H54 (cell line): ENCODE results near the gene SLC2A2.
A peak's percentile ranks its signal among the peaks of the same experiment; 100 is the strongest.

Experiments
- DNase-seq: peaks from one replicate; pipeline ENCODE4 v3.0.0; 2011; ENCODE audit warnings: low spot score, mixed read lengths; ENCODE audit not compliant: insufficient read length
- FAIRE-seq: peaks from 3 replicates; lab custom pipeline; 2011; peaks lifted over from hg19 to GRCh38; lab: Jason Lieb, UNC
- POLR2A ChIP-seq: IDR thresholded peaks from 2 replicates; pipeline ENCODE4 v1.6.1; 2011; ENCODE audit warnings: low read depth, mild to moderate bottlenecking, low read length

Gene SLC2A2

DNA sequence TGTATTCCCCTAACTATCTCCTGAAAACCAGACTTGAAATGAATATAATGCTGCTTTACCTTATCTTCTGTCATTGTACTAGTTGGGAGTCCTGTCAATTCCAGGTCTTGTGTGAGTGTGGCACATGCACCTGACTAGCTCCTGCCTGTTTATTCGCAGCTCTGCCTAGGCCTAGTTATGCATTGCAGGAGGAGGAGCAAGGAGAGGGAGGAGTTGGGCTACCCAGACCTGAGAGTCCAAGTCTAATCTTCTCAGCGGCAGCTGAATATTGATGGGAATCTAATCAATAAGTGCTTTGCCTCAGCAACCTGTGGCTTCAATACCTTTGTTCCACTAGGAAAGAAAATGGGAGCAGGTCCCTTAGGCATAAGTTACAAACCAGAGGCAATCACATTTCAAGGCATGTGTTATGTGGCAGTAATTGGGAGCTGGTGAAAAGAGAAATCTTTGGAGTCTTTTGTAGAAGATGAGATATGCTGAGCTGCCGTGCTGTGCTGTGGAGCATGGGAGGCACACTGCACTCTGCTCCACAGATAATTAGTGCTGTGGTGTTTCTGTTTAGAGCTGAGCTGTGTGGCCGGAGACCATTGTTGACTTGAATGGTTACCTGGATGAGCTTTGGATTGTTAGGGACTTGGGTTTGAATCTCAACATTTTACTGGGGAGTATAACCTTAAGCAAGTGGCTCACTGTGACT, at the start of gene SLC2A2:
Gene SLC2A2 (minus strand): TSS at position 124 of the 697 bp plus-strand sequence. CDS start 50 bp downstream, at position 74.
- TF ChIP-seq POLR2A = no peak
- FAIRE-seq (no peak), DNase-seq (no peak)

DNA sequence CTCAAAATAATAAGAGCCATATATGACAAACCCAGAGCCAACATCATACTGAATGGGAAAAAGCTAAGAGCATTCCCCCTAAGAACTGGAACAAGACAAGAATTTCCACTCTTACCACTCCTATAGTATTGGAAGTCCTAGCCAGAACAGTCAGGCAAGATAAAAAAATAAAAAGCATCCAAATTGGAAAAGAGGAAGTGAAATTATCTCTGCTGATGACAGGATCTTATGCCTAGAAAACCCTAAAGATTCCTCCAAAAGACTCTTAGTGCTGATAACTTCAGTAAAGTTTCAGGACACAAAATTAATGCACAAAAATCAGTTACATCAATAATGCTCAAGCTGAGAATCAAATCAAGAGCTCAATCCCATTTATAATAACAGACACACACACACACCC, 45.9 kb upstream of the SLC2A2 start:
- FAIRE-seq (no peak), DNase-seq (no peak)
- no peak for TF ChIP-seq POLR2A

DNA sequence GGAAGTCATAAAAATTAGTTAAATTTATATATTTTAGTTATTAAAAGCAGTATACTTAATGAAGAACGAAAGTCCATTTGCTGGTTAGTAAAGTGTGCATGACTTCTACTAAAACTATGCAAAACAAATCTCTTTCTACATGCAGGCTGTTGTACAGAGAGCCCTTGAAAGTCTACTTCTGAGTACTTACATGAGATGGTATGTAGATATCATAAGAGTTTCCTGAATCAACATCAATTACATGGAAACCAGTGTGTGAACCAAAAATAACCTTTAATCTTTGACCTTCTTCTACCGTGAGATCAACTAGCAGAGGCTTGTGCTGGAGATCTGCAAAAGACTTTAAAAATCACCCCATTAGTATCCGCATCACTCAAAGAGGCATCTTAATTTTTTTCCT, 42.1 kb upstream of the SLC2A2 start:
- TF ChIP-seq POLR2A = no peak
- DNase-seq (no peak), FAIRE-seq (no peak)

- no peak for TF ChIP-seq POLR2A
- no peak for FAIRE-seq
- no peak for DNase-seq
Measured at GRCh38 chr3:171066206-171066605, 39.7 kb upstream of the SLC2A2 start.

- FAIRE-seq (no peak), DNase-seq (no peak)
- TF ChIP-seq POLR2A = no peak
Measured at GRCh38 chr3:171065732-171066131, 39.2 kb upstream of the SLC2A2 start.

GRCh38 chr3:171064461-171064860, 37.9 kb upstream of the SLC2A2 start:
- no peak for DNase-seq
- FAIRE-seq = peak; percentile 15
- no peak for TF ChIP-seq POLR2A

DNA sequence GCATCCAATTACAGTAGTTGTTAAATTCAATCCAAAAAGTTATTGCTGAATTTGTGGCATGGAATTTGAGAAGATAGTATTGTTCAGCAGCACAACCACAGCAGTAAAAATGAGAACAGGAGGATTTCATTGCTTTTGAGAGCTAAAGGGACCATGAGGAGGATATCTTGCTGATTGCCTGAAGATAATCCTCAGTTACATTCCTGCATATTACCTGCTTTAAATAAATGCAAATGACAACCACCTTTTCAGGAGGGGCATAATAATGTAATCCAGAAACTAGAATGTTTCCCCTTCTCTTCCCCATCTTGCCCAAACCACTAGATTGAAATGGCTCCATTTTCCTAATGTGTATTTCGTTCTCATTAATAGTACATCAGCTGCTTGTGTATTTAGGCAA, 35.2 kb upstream of the SLC2A2 start:
- FAIRE-seq (no peak), DNase-seq (no peak)
- TF ChIP-seq POLR2A = no peak

DNA sequence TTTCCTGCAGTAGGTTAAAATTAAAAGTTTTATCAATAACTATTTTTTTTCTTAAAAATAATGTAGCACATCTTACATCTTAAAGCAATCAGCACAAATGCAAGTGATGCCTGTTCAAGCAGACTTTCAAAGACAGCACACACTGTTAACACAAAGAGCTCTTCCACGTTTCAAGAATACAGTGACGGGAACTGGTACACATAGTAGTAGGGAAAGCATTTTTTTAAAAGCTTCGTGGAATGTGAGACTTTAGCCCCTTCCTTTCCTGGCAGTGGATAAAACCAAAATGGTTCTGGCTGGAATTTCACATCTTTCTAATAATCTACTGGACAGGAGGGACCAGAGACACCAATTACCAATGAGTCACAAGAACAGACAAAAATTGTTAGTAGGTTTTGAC, 33.5 kb upstream of the SLC2A2 start:
- DNase-seq (no peak), FAIRE-seq (no peak)
- TF ChIP-seq POLR2A = no peak

- FAIRE-seq = no peak
- TF ChIP-seq POLR2A = no peak
- no peak for DNase-seq
Measured at GRCh38 chr3:171058873-171059603, 32.5 kb upstream of the SLC2A2 start.

- TF ChIP-seq POLR2A = no peak
Measured at GRCh38 chr3:171058058-171058457, 31.5 kb upstream of the SLC2A2 start.

GRCh38 chr3:171057072-171057471, 30.6 kb upstream of the SLC2A2 start:
- no peak for TF ChIP-seq POLR2A
- DNase-seq (no peak), FAIRE-seq (no peak)

More at GRCh38 chr3:171058058-171058457, 31.5 kb upstream of the SLC2A2 start:
- DNase-seq (no peak), FAIRE-seq (no peak)

GRCh38 chr3:171056528-171056927, 30.0 kb upstream of the SLC2A2 start:
- FAIRE-seq = peak; percentile 74

GRCh38 chr3:171055336-171056178, 29.0 kb upstream of the SLC2A2 start:
- DNase-seq (no peak), FAIRE-seq (no peak)
- no peak for TF ChIP-seq POLR2A

More at GRCh38 chr3:171056528-171056927, 30.0 kb upstream of the SLC2A2 start:
- TF ChIP-seq POLR2A = no peak
- DNase-seq = no peak

DNA sequence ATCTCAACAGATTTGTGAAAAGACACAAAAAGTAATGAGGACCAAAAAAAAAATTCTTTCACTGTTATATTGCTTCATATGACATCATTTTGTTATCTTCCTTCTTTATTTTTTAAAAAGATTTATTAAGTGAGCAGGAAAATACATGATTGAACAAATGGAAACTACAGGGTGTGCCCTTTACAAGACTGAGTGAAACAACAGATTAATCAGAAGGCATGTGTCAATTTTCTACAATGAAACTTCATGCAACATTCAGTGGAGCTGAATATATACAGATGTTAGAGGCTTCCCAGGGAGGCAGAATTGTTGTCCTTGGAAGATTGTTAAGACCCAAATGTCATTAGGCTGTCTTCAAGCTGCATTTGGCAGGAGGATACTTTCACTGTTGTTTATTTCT, 28.4 kb upstream of the SLC2A2 start:
- no peak for DNase-seq
- FAIRE-seq = no peak

GRCh38 chr3:171054231-171054630, 27.7 kb upstream of the SLC2A2 start:
- DNase-seq = no peak
- TF ChIP-seq POLR2A = no peak
- no peak for FAIRE-seq

More for the DNA sequence above, 28.4 kb upstream of the SLC2A2 start:
- no peak for TF ChIP-seq POLR2A
